ENCODE results near the gene FRMD4A.
"Not testable (repeated sequence)": the region's sequence is repeated elsewhere in the genome, so short reads cannot be mapped to it uniquely, and the experiment has no call there.

FRMD4A gene

GRCh38 chr10:13930120-13930519 lies 400.6 kb downstream of the FRMD4A start:
- no peak for DNase-seq

DNA sequence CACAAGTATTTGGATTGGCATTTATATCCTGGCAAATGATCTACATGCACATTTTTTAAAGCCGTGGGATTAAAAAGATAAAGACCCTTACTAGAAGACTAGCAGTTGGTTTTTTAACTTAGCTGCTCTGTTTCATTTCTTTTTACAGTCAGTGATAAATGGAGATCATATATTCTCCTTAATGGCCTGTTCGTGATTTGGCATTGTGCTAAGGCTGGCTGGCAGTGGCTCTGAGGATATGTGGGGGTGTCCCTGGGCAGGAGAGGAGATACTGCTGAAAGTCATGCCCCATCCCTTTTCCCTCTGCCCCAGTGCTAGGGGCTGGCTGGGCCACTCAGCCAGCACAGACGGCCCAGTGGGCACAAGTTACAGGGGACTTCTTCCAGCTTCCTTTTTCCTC lies 402.3 kb downstream of the FRMD4A start:
- DNase-seq, result no peak

GRCh38 chr10:13925971-13926780 lies 404.5 kb downstream of the FRMD4A start:
- no peak for DNase-seq

- no peak for DNase-seq
Observed at GRCh38 chr10:13924040-13924725, 406.5 kb downstream of the FRMD4A start.

DNA sequence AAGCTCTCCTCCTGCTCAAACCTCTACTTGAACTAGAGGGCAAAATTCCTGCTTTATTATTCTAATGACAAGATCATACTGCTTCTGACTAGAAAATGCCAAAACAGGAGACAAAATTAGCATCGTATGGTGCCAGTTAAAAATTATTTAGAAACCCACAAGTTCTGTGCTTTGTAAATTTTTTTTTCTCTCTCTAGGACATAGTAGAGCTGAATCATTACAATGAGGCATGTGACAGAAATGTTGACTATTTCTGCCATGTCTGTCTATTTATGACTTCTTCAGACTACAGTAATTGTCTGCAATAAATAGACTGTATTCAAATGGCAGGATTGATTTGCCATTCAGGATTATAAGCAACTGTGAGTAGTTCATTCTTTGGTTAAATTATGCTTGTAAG lies 408.1 kb downstream of the FRMD4A start:
- no peak for DNase-seq

GRCh38 chr10:13921941-13922340 lies 408.8 kb downstream of the FRMD4A start:
- DNase-seq, result no peak

DNA sequence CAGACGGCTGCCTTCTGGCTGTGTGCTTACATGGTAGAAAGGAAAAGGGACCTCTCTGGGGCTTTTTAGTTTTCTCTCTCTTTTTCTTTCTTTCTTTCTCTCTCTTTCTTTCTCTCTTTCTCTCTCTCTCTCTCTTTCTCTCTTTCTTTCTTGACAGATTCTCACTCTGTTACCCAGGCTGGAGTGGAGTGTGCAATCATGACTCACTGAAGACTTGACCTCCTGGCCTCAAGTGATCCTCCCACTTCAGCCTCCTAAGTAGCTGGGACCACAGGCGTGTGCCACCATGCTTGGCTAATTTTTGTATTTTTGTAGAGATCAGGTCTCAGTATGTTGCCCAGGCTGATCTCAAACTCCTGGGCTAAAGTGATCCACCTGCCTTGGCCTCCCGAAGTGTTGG lies 409.6 kb downstream of the FRMD4A start:
- DNase-seq, result not testable (repeated sequence)

- DNase-seq, result no peak
Observed at GRCh38 chr10:13920465-13920864, 410.3 kb downstream of the FRMD4A start.

DNA sequence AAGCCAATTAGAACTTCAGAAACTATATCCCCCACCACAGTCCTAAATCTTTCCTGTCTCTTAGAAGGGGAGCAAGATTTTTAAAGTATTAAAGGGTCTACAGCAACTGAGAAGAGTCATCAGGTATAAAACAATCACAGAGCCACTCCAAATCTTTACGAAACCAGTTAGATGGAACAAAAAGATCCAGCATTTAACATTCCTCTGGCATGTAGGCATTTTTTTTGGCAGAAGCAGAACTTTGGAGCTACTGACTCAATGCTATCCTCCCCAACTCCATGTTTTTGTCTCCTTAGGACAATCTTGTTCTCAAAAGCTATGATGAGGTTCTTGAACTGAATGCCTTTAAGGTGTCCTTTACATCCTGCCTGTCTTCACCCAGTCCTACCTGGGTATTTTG lies 410.7 kb downstream of the FRMD4A start:
- DNase-seq, result no peak

GRCh38 chr10:13917791-13918190 lies 412.9 kb downstream of the FRMD4A start:
- no peak for DNase-seq

- no peak for DNase-seq
Observed at GRCh38 chr10:13916384-13916947, 414.3 kb downstream of the FRMD4A start.

DNA sequence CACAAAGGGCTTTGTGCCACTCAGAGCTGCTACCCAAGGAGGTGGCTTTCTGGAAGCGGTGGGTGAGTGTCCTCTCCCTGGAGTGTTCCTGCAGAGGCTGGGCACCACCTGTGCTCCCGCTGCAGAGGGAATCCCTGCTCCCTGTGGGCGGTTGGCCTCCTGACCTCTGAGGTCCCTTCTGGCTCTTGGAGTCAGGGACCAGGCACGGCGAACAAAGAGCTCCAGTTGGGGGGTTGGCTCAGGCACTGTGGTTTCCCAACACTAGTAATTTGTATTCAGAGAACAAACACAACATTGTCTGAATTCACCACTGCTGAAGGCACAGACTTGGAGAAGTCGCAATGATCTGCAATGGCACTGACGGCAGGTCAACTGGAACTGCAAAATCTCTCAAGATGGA lies 415.0 kb downstream of the FRMD4A start:
- no peak for DNase-seq

DNA sequence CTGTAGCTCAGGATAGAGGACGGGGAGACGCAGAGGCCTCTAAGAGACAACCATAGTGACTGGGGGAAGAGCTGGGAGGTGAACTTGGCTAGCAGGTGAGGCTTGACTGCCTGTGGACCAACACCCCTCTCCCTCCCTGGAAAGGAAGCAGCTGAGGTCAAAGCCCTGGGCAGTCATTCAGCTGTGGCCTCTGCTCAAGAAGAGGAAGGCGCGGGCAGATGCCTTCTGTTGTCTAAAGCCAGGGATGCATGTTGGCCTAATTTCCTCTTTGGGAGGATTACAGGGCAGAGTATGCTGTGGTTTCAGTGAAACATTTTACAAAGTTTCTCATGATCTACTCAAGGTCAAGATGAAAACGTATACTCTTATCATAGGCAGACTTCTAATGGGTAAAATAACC lies 416.8 kb downstream of the FRMD4A start:
- no peak for DNase-seq

- no peak for DNase-seq
Observed at GRCh38 chr10:13911821-13912520, 418.8 kb downstream of the FRMD4A start.

GRCh38 chr10:13909516-13910258 lies 421.0 kb downstream of the FRMD4A start:
- DNase-seq, result no peak

GRCh38 chr10:13908475-13908874 lies 422.2 kb downstream of the FRMD4A start:
- DNase-seq, result no peak

DNA sequence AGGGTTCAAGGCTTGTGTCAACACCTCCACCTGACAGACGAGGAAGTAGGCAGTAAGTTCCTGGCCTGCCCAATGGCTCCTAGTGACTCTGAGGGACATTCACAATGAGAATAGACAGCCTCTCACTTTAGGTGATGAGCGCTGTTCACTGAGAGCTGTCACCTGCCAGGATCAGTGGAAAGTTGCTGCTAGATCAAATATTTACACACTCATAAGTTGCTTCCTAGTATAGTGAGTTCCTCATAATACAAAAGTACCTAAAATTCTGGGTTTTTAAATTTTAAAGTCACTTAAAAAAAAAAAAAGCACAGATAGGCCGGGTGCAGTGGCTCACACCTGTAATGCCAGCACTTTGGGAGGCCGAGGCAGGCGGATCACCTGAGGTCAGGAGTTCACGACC lies 423.2 kb downstream of the FRMD4A start:
- DNase-seq, result no peak

DNA sequence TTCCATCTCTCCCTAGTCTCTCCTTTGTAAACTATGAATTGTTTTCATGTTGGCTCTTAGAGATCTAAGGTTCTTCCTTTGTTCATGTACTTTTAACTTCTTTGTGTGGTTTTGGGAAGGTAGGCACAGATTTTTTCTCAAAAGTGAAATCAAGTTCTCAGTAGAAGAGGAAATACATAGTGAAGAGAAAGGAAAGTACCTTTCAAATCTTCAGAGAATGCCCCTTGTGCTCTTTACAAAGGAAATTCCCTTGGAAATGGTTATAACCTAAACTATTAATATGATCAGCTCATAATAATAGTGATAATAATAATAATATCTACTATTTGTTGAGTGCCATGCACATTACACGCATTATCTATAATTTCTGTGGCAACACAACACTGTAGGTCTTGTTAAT lies 425.4 kb downstream of the FRMD4A start:
- DNase-seq, result no peak

GRCh38 chr10:13904064-13904463 lies 426.7 kb downstream of the FRMD4A start:
- no peak for DNase-seq

DNA sequence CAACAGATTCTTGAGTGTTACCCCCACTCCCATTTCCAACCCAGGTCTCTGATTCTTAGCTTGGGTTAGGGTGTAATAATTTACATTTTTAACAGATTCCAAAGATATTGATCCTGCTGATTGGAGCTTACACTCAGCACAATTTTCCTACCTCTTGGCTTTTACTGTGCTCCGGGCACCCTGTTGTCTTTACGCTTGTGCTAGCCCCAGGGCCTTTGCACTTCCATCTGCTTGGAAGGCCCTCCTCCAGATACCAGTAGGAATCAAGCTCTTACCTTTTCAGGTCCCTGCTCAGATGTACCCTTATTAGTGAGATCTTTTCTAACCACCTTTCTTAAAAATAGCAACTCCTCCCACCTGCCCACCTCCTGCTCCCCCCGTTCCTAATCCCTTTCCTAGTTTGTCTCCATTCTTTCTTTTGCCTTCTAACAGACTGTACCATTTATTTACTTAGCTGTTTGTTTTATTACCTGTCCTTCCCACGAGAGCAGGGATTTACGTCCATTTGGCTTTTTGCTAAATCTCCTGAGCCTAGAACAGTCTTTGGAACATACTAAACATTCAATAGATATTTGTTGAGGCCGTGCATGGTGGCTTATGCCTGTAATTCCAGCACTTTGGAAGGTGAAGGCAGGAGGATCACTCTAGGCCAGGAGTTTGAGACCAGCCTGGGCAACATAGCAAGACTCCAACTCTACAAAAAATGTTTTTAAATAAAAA lies 427.7 kb downstream of the FRMD4A start:
- DNase-seq, result no peak

DNA sequence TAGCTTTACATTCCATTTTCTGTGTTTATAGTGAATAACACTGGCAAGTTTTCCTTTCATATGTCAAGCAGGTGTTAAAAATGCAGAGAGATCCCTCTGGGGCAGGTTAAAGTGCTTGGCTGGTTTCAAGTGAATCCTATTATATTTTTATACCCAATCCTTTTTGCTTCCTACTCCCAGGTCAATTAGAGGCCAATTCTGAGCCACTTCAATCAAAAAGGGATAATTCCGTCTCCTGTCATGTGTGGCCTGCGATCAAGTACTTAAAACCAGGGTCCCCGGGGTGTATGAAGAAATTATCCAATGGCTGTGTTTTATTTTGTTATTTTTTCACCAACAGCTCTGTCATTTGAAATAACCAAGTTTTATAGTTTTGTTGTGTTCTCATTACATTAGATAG lies 430.8 kb downstream of the FRMD4A start:
- no peak for DNase-seq

DNA sequence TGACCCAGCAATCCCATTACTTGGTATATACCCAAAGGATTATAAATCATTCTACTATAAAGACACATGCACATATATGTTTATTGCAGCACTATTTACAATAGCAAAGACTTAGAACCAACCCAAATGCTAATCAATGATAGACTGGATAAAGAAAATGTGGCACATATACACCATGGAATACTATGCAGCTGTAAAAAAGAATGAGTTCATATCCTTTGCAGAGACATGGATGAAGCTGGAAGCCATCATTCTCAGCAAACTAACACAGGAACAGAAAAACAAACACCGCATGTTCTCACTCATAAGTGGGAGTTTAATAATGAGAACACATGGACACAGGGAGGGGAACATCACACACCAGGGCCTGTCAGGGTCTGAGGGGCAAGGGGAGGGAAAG lies 434.6 kb downstream of the FRMD4A start:
- DNase-seq, result not testable (repeated sequence)

Measured in NCI-H2029 treated with DMSO at 0.1 percent for 48 hours (cell line).